ENCODE measurements around the gene C2CD4D. TPM values are rescaled to one million over a fixed set of nuclear protein-coding genes. Genes with fewer than 3 reads are reported as not detected.

The C2CD4D gene
- total RNA-seq, 1 donor from 2014 or later, result not detected

DNA sequence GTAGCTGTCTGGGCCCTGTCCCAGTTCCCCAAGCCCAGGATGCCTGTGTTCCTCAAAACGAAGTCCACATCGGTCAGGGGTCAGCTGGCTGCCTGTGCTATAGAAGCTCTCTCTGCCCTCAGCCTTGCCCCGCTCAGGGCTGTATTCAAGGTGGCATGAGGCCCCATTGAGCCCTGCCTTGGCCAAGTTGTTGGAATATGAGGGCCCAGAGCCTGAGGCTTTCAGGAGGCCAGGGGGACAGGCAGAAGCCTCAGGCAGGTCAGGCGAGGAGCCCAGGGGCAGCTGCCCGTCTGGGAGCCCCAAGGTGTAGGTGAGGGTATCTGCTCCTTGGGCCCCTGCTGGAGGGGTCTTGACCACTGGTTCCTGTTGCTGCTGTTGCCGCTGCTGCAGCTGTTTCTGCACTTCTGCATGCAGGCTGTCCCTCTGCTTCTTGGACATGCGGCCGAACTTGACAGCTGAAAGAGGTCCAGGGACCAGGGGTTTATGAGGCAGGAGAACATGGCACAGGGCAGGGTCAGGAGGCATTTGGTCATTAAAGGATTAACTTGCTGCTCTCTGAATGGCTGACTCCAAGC, 24.6 kb downstream of the C2CD4D start:
- DNase-seq (ENCODE audit: low read depth), result no peak

DNA sequence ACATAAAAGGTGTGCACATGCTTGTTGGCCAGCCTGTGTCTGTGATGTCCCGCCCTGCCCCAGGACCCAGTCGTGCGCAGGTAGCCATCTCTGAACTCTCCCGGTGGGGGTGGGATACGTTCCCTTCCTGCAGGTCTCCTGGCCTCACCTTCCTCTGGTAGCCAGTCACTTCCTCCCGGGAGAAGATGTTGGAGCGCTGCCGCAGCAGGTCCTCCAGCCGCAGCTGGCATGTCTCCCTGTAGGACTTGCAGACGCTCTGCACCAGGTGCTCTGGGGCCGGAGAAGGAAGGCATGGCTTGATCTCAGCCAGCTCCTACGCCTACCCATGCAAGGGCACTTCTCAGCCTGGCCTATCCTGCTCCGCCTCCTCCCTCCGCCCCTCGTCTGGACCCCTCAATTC, 25.2 kb downstream of the C2CD4D start:
- no peak for DNase-seq (ENCODE audit: low read depth)

DNA sequence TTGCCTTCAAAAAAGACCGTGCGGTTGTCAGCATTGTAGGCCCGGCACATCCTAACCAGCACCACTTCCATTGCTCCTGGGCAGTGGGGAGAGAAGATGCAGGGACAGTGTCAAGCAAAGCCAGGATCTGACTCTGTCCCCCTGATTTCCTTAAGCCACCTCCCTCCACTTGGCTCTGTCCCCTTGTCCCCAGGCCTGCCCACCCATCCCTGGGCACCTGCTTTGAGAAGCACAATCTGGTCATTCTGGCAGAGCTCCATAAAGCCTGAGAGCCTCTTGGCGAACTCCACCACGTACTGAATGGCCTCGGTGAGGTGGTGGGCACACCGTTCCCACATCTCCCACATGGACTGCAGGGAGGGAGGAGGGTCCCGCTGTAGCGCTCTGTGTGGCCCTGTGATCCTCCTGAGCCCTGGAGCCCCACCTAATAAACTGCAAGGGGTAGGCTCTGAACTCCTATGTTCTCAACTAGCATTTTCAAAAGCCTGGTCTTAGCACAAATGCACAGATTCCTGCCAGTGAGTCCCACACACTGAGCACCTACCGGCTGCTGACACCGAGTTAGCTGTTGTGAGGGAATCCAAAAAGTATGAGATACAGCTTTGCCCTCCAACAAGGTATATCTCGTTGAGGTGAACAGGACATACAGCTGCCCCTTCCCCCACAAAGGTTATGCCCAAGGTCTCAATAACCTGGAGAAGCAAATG, 26.2 kb downstream of the C2CD4D start:
- no peak for DNase-seq (ENCODE audit: low read depth)

DNA sequence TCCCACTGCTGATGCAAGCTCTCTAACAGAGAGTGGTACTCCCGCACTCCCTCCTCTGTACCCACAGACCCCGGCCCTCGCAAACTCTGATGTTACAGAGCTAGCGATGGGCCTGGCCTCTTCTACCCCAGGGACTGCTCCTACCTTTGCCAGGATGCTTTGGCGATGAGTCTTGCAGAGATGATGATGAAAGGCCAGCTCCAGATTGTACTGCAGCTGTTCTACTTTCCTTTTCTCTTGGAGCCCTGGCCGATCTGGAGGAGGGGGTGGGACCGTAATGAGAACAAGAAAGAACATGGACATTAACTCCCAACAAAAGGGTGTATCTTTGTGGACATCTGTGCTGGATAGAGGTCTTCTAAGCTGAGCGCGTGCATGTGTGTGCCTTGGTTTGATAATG, 28.4 kb downstream of the C2CD4D start:
- no peak for DNase-seq (ENCODE audit: low read depth)

DNA sequence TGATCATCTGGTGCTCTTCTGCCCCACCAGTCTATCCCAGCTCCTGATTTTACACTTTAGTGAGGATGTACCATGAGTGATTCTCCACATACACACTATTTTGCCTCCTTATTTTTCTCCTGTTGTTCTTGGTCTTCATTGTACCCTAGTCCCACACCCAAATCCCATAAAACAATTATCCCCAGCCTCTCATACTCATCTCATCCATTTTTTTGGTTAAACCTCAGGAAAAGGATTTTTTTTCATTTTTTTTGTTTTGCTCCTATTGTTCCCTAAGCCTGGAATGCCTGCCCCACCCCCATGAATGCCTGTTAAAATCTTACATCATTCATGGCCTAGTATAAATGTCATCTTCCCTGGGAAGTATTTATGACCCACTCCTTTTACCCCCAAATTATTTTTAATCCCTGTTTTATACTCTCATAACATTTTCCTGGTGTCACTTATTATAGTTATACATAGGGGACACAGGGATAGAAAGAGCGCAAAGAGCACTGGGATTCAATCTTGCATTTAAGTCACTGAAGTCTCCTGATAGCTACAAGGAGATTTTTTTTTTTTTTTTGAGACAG, 29.5 kb downstream of the C2CD4D start:
- no peak for DNase-seq (ENCODE audit: low read depth)

DNA sequence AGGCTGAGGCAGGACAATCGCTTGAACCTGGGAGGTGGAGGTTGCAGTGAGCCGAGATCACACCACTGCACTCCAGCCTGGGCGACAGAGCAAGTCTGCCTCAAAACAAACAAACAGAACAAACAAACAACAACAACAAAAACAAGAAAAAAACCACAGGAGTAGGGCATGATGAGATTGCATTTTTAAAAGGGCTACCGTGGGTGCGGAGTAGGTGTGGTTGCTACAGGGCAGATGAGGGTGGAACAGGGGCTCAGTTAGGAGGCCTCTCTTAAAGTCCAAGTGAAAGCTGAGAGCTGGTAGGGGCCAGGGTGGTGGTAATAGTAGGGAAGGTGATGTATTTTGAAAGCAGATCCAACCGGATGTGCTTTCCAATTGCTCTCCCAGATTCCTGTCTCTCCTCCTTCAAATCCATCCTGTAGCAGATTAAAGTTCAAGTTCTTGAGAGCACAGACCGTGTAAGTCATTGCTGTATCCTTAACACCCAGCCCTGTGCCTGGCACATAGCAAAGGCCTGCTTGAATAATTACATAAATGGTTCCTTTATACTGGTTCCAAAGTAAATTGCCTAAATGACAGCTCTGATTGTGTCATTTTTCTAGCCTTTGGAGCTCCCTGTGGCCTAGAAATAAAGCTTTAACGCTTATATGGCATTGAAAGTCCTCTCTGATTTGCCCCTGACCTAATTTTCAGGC, 30.2 kb downstream of the C2CD4D start:
- peak; percentile 60 for DNase-seq (ENCODE audit: low read depth)

DNA sequence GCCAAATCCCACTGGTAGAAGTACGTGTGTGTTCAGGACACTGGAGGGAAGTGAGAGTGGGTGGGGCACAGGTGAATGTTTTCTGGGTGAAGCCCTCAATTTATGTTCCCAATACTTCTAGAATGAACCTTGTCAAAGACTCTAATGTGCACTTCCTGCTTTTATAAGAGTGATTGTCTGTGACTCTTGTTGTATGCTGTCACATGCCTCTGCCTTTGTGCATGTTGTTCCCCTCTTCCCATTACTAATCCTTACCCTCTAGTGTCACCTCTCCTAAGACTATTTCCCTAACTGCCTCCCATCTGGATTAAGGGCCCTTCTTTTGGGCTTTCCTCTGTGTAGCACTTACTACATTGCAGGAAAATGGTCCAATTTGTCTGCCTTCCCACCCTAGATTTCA, 31.9 kb downstream of the C2CD4D start:
- DNase-seq (ENCODE audit: low read depth), result no peak

DNA sequence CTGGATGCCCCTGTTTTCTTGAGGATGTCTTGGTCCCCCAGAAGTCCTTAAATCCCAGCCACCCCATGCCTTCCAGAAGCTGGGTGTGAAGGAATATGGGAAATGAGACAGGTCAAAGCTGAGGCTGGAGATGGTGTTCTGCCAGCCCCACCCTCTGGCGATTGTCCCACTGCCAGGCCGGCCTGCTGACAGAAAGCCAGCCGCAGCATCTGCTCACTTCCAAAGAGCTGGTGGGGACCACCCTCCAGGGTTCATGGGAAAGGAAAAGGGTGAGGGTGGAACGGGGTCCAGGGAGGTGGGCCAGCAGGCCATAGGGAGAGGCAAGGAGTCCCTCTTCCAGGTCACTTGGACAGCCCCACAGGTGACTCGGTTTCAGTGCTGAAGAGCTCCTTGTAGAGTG, 32.5 kb downstream of the C2CD4D start:
- no peak for DNase-seq (ENCODE audit: low read depth)

DNA sequence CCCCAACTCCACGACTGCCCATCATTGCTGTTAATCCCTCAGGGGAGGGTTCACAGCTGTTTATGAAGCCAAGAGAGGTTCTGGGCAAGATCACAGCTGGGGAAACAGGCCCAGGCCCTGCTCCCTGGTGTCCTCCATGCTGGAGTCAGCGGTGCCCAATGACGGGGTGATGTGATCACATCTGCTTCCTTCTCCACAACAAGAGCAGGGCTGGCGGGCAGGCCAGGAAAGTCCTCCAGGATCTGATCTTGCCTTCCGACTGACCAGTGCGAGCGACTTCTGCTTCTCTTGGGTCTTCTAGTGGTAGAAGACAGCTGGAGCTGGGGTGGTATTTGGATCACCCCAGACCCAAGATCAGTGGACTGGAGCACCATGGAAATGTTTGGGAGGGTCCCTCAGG, 33.5 kb downstream of the C2CD4D start:
- DNase-seq (ENCODE audit: low read depth), result no peak

DNA sequence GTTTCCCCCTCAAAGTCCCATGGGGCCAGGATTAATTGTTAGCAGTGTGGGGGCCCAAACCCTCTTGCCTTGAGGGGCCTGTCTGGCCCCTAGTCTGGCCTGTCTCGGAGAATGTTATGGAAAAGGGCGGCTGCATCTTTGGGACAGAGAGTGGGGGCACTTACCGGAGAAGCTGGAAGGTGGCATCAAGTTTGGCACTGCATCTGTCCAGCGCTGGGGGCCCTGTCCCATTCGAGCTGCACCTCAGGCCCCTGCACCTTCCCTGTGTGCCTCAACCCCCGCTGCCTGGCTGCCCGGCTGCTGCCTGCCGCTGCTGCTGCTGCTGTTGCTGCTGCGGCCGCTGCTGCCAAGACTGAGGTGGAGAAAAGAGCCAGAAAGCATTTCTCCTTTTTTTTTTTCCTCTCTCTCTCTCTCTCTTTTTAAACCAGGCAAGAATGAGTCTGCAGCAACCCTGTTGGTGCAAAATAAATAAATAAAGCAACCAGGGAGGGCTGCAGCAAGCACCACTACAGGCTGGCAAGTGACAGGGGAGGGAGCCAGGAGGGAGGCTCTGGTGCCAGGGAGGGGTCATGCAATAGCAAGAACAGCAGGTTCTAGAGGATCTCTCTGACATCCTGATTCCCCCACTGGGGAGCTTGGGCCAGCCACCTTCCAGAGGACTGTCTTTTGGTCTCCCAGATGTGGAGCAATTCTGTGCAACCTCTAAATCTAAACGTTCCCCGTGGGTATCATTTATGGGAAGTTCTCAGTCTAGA, 34.4 kb downstream of the C2CD4D start, which contains the start of gene LINGO4:
Gene LINGO4 (minus strand): TSS at position 354 of the 755 bp plus-strand sequence. CDS start 2,715 bp downstream, outside the sequence.
- DNase-seq (ENCODE audit: low read depth), result no peak

DNA sequence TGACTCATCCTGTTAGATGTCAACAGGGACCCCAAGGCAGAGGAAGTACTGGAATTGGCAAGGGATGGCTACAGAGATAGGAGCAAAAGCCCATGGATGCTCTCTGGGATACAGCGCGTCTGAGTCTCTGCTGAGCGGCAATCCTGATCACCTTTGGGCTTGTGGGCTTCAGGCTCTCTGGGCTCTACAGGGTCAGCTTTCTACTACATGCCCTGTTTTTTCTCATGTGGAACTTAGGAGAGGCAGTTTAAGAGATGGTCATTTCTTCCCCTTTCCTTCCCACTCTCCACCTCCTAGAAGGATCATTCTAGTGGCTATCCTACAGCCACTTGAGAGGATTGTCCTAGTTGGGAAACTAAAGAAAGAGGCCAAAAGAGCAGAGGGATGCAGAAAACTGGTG, 35.7 kb downstream of the C2CD4D start:
- DNase-seq (ENCODE audit: low read depth), result no peak

DNA sequence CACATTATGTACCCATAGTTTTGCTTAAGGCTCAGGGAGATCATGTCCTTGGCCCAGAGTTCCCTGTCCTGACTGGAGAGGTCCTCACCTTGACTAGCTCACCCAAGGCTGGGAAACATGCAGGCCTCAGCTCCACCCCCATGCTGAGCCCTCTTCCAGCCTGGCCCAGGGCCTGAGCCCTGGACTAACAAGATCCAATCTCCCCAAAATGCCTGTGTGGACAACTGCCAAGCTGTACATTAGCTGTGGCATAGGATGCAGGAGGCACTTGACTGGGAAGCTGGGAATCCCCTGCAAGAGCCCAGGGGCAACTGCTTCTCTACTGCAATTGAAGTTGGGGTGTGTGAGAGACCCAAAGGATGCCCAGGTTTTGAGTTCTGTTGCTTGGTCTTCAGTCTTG, 36.5 kb downstream of the C2CD4D start:
- DNase-seq (ENCODE audit: low read depth), result no peak

DNA sequence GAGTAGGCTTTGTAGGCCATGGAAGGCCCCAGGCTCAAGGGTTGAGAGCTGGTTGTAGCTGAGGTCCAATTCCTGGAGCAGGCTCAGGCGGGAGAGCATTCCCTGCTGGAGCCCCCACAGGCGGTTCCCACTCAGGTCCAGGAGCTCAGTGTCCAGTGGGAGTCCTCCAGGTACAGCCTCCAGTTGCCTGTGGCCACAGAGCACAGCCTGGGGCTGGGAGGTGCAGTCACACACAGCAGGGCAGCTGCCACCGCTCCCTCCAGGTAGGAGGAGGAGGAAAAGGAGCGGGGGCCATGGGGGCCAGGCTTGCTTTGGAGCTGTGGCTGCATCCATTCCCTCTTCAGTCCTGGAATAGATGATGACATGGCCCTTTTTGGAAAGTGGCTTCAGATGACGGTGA, 37.2 kb downstream of the C2CD4D start:
- no peak for DNase-seq (ENCODE audit: low read depth)

DNA sequence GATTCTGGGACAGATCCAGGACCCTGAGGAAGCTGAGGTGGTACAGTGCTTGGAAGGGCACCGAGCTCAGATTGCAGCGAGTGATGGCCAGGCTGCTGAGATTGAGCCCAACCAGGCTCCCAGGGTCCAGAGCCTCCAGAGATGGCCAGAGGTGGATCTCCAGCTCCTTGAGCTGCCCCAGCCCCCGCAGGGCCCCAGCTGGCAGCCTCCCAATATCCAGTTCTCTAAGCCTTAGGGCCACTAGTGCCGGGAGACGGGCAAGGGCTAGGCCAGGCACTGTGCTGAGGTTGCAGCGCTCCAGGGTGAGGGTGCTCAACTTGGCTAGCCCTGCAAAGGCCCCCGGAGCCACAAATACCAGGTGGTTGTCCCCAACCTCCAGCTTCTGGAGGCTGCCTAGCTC, 37.8 kb downstream of the C2CD4D start:
- no peak for DNase-seq (ENCODE audit: low read depth)

DNA sequence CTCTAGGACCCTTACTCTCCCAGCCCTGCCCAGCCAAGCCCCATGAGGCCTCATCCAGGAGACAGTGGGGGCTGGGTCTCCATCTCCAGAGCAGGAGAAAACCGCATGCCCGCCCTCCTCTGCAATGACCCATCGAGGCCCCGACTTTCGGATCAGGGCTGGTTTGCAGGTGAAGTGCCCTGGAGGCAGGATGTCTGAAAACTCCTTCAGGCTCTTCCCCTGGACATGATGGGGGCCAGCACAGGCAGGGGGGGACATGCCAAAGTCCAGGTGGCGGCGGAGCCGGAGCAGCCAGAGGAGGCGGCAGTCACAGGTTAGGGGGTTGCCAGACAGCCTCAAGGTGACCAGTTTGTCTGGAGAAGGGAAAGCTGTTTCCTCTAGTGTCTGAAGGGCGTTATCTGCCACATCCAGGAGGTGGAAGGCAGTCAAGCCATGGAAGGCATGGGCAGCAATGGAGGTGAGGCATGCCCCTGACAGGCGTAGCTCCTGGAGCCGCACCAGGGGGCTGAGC, 38.3 kb downstream of the C2CD4D start:
- DNase-seq (ENCODE audit: low read depth), result no peak

DNA sequence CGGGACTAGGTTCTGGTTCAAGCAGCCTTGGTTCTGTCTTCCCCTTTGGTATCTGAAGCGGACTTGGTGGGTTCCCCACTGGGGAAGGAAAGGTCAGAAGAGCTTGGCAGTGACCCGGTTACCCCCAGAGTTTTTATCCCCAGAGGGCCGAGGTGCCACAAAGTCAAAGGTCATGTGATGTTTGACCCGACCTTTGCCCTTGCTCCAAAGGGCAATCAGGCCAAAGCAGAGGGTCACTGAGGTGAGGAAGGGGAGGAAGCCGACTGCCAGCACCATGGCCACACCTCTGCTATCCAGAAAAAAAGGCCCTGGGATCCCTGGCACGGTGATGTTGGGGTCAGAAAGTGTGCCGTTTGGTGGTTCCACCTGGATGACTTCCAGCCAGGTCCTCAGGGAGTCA, 38.8 kb downstream of the C2CD4D start:
- DNase-seq (ENCODE audit: low read depth), result no peak

DNA sequence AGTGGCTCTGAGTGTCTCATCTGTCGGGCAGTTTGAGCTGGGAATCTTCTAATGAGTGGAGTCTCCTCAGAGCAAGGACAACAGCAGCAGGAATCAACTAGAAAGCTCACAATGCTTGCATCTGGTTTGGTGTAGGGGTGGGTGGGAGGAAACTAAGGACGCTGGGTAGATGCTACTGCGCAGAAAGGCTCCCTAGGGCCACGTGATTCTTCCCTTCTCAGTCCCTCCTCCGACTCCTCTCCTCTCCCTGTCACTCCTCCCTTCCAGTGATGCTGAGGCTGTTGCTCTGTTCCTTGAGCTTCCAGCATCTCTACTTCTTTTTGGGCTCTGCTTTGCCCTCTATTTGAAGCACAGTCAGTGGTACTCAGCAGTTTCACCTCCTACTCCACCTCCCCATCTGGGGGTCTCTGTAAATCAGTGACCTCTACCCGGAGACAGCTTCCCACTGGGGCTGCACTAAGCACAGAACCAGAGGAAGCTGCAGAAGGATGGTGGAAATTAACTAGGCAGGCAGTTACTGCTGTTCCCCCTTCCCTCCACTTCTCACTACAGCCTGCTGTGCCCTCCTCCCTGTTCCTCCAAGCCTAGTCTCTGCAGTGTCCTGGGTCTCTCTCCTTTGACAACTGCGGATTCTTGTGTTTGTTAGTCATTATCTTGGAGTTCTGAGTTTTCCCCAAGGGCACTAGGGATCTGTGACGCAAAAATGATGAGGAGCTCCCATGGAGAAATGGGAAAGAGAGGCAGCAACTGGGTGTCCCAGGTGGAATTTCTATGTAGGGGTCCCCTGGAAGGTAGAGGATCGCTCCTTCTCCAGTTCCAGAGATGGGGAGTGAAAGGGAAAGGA, 40.2 kb downstream of the C2CD4D start:
- DNase-seq (ENCODE audit: low read depth), result no peak

DNA sequence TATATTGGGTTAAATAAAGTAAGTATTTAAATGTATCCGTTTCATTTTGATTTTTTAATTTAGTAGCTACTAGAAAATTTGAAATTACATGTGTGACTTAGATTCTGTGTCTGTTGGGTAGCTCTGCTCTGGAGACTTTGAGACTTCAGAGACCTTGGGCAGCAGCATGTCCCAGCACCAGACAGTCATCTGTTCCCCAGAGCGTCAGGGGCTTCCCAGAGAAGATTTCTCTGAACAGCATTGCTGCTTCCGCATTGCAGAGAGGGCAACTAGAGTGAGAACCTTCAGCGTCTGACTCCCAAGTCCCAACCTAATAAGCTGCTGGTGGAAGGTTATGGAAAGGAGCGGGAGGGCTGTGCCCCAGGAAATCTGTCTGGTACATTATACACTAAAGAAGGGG, 41.0 kb downstream of the C2CD4D start:
- DNase-seq (ENCODE audit: low read depth), result no peak

DNA sequence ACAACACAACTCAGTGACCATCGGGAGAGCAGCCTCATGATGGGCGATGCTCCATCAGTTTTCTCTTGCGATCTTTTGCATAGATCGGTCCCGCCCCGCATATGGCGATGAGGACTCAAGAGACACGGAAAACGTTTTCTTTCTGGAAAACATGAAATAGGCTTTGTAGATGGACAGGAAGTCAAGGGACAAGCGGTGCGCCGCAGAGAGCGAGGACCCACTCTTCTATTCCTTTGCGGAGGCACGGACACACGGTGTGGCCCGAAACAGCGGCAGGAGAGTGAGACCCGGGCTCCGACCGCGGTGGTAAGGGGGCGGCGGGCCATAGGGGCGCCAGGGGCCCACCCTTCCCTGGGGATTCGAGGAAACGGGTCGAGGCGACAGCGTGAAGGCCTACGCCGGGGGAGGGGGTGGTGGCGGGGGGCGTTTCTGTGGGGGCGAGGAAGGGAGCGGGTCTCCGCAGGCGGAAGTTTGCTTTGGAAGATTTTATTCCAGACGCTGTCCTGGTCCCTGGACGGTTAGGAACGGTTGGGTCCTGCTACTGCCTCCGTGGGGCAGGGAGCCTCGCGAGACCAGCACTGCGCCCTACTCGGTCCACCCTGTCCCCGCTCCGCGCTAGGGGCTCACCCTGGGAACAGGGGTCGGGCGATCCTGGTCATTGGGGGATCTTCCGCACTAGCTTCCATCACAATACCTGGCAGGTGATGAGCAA, 48.5 kb downstream of the C2CD4D start:
- DNase-seq (ENCODE audit: low read depth), result no peak

Measured in renal cortical epithelial cell (primary cell).